ENCODE data around the gene AMMECR1. TPM values are rescaled to one million over a fixed set of nuclear protein-coding genes. Genes with fewer than 3 reads are reported as not detected.
"Not testable (repeated sequence)": the region's sequence is repeated elsewhere in the genome, so short reads cannot be mapped to it uniquely, and the experiment has no call there.

Gene AMMECR1
- total and polyA plus RNA-seq, 4 donors, result 3.5 to 14.0 (median 5.7) TPM

GRCh38 chrX:110338935-110339334 lies 21.1 kb upstream of the AMMECR1 start:
- WGBS, 2 donors, result 54 to 61% methylated on average over 4 of the region's 4 CpGs
- no peak overlapping the region for H3K4me3 ChIP-seq
- no peak overlapping the region for H3K9ac ChIP-seq (ENCODE audit: insufficient read depth in 1 of 2, low read length in 2 of 2)
- no peak for TF ChIP-seq CTCF (IDR thresholded peaks at IDR 0.05; ENCODE audit: control extremely low read depth, extremely low read depth)
- H3K27ac ChIP-seq (ENCODE audit: low read depth in 1 of 2, low read length in 1 of 2), result no peak overlapping the region
- DNase-seq, result no peak
- no peaks in the 10 kb centered on the region for H3K4me1 ChIP-seq (ENCODE audit: control insufficient read depth in 5 of 5, insufficient read depth in 5 of 5, low read length in 5 of 5)
- H3K27me3 ChIP-seq (ENCODE audit: control insufficient read depth in 3 of 3, insufficient read depth in 3 of 3, low read length in 2 of 3), result peaks cover 0 to 10% (median 3%) of the 10 kb centered on the region in 3 donors
- ATAC-seq (ENCODE audit: insufficient read depth, low FRiP score), result no peak
- no peaks in the 10 kb centered on the region for H3K9me3 ChIP-seq (ENCODE audit: control insufficient read depth in 4 of 4, insufficient read depth in 3 of 4, low read length in 3 of 4)
- no peaks in the 10 kb centered on the region for H3K36me3 ChIP-seq (ENCODE audit: control insufficient read depth in 4 of 4, insufficient read depth in 4 of 4, low read length in 4 of 4)

GRCh38 chrX:110333458-110333857 lies 15.6 kb upstream of the AMMECR1 start:
- H3K27ac ChIP-seq (ENCODE audit: low read depth in 1 of 2, low read length in 1 of 2); H3K9ac ChIP-seq (ENCODE audit: insufficient read depth in 1 of 2, low read length in 2 of 2); ATAC-seq (ENCODE audit: insufficient read depth, low FRiP score); DNase-seq; H3K9me3 ChIP-seq (ENCODE audit: control insufficient read depth in 4 of 4, insufficient read depth in 3 of 4, low read length in 3 of 4); H3K36me3 ChIP-seq (ENCODE audit: control insufficient read depth in 4 of 4, insufficient read depth in 4 of 4, low read length in 4 of 4); H3K4me3 ChIP-seq; H3K4me1 ChIP-seq (ENCODE audit: control insufficient read depth in 5 of 5, insufficient read depth in 5 of 5, low read length in 5 of 5): not testable (repeated sequence)
- H3K27me3 ChIP-seq (ENCODE audit: control insufficient read depth in 3 of 3, insufficient read depth in 3 of 3, low read length in 2 of 3), result peaks cover 0 to 30% (median 0%) of the 10 kb centered on the region in 3 donors
- 84 to 100% methylated on average over 1 of the region's 1 CpG for WGBS, 2 donors

DNA sequence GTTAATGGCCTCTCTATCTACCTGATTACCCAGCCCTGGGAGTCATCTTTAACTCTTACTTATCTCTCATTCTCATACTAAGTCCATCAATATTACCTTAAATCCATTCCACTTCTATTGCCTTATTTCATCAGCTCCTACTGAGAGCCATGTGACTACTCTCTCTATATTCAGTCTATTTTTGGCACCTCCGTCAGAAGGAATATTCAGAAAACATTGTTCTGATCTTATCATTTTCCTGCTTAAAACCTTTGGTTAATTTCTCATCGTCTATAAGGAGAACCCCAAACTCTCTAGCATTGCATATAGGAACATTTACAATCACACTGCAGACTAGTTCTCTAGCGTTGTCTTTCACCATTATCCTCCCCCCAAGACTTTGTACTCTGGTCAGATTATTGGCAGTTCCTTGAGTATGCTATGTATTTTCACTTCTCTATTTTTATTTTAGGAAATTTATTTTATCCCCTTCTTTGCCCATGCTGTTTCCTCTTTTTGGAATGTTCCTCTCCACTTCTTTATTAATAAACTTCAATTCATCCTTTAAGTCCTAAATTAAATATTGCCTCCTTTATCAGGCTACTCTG lies 13.7 kb upstream of the AMMECR1 start:
- Histone ChIP-seq H3K9ac (ENCODE audit: insufficient read depth in 1 of 2, low read length in 2 of 2) (no peak overlapping the region), H3K27me3 (ENCODE audit: control insufficient read depth in 3 of 3, insufficient read depth in 3 of 3, low read length in 2 of 3) (peaks cover 0 to 29% (median 0%) of the 10 kb centered on the region in 3 donors), H3K27ac (ENCODE audit: low read depth in 1 of 2, low read length in 1 of 2) (no peak overlapping the region), H3K4me1 (ENCODE audit: control insufficient read depth in 5 of 5, insufficient read depth in 5 of 5, low read length in 5 of 5) (no peaks in the 10 kb centered on the region), H3K4me3 (no peak overlapping the region), H3K9me3 (ENCODE audit: control insufficient read depth in 4 of 4, insufficient read depth in 3 of 4, low read length in 3 of 4) (no peaks in the 10 kb centered on the region), H3K36me3 (ENCODE audit: control insufficient read depth in 4 of 4, insufficient read depth in 4 of 4, low read length in 4 of 4) (no peaks in the 10 kb centered on the region)
- TF ChIP-seq CTCF (IDR thresholded peaks at IDR 0.05; ENCODE audit: control extremely low read depth, extremely low read depth), result no peak
- ATAC-seq (ENCODE audit: insufficient read depth, low FRiP score) (no peak), DNase-seq (no peak)
- WGBS, 2 donors, result 17 to 60% methylated on average over 3 of the region's 3 CpGs

DNA sequence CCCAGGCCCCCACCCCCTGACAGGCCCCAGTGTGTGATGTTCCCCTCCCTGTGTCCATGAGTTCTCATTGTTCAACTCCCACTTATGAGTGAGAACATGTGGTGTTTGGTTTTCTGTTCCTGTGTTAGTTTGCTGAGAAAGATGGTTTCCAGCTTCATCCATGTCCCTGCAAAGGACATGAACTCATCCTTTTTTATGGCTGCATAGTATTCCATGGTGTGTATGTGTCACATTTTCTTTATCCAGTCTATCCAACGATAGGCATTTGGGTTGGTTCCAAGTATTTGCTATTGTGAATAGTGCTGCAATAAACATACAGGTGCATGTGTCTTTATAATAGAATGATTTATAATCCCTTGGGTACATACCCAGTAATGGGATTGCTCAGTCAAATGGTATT lies 10.7 kb upstream of the AMMECR1 start:
- H3K9me3 ChIP-seq (ENCODE audit: control insufficient read depth in 4 of 4, insufficient read depth in 3 of 4, low read length in 3 of 4); ATAC-seq (ENCODE audit: insufficient read depth, low FRiP score); H3K4me3 ChIP-seq; H3K36me3 ChIP-seq (ENCODE audit: control insufficient read depth in 4 of 4, insufficient read depth in 4 of 4, low read length in 4 of 4); H3K9ac ChIP-seq (ENCODE audit: insufficient read depth in 1 of 2, low read length in 2 of 2); H3K4me1 ChIP-seq (ENCODE audit: control insufficient read depth in 5 of 5, insufficient read depth in 5 of 5, low read length in 5 of 5); DNase-seq; H3K27ac ChIP-seq (ENCODE audit: low read depth in 1 of 2, low read length in 1 of 2): not testable (repeated sequence)
- 93% methylated on average over 1 of the region's 1 CpG for WGBS, 2 donors
- peaks cover 0 to 26% (median 0%) of the 10 kb centered on the region in 3 donors for H3K27me3 ChIP-seq (ENCODE audit: control insufficient read depth in 3 of 3, insufficient read depth in 3 of 3, low read length in 2 of 3)

Measured in lung (tissue), 12 donors.